Mucosa of stomach (tissue), 1 donor: ENCODE data around the gene TENM3.

Source experiments
- H3K27me3 ChIP-seq: one replicate; pipeline ENCODE4 v1.7.0; 2013; ENCODE audit warnings: mild to moderate bottlenecking, low read length; ENCODE audit not compliant: control insufficient read depth, insufficient read depth
- H3K36me3 ChIP-seq: one replicate; pipeline ENCODE4 v1.7.0; 2013; ENCODE audit warnings: low read length; ENCODE audit not compliant: control insufficient read depth, insufficient read depth
- H3K4me1 ChIP-seq: one replicate; pipeline ENCODE4 v1.7.0; 2013; ENCODE audit warnings: mild to moderate bottlenecking, low read length; ENCODE audit not compliant: control insufficient read depth, insufficient read depth
- H3K4me3 ChIP-seq: one replicate; pipeline ENCODE4 v1.7.0; 2013; ENCODE audit warnings: low read length
- H3K9ac ChIP-seq: one replicate; pipeline ENCODE4 v1.7.0; 2013; ENCODE audit warnings: mild to moderate bottlenecking, low read length, moderate library complexity
- H3K9me3 ChIP-seq: one replicate; pipeline ENCODE4 v1.7.0; 2013; ENCODE audit warnings: mild to moderate bottlenecking, low read length, moderate library complexity; ENCODE audit not compliant: control insufficient read depth
- donor health status: Pancreatic carcinoma.

TENM3 gene

GRCh38 chr4:182758273-182758672 lies 515.1 kb downstream of the TENM3 start:
- H3K9me3 ChIP-seq, result no peaks in the 10 kb centered on the region
- no peaks in the 10 kb centered on the region for H3K36me3 ChIP-seq
- no peak overlapping the region for H3K4me3 ChIP-seq
- no peaks in the 10 kb centered on the region for H3K4me1 ChIP-seq
- H3K27me3 ChIP-seq, result no peaks in the 10 kb centered on the region
- H3K9ac ChIP-seq, result no peak overlapping the region

DNA sequence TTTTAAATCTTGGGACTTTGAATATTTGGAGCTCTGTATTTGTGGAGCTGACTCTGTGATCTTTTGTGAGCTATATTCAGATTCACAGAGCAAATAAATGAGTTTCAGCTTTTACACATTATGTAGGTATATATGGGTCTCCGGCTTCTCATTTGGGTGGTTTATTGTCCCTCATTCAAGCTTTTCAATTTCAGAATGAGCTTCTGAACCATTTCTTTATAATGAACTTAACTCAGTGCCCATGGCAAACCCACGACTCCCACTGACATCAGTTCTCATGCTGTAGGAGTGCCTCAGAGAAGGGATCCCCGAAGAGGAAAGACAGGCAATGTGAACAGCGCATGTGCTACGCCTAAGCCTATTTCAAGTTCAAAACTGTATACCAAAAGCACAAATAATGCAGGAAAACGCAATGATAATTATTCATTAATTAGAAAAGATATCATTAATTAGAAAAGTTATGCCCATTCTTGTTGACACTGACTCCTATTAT lies 517.4 kb downstream of the TENM3 start:
- Histone ChIP-seq H3K4me1 (no peaks in the 10 kb centered on the region), H3K4me3 (no peak overlapping the region), H3K36me3 (no peaks in the 10 kb centered on the region), H3K27me3 (no peaks in the 10 kb centered on the region), H3K9ac (no peak overlapping the region), H3K9me3 (no peaks in the 10 kb centered on the region)

- Histone ChIP-seq H3K4me1 (no peaks in the 10 kb centered on the region), H3K9me3 (no peaks in the 10 kb centered on the region), H3K27me3 (no peaks in the 10 kb centered on the region), H3K4me3 (no peak overlapping the region), H3K9ac (no peak overlapping the region), H3K36me3 (no peaks in the 10 kb centered on the region)
These were observed 520.9 kb downstream of the TENM3 start for GRCh38 chr4:182764137-182764536.

- Histone ChIP-seq H3K27me3 (no peaks in the 10 kb centered on the region), H3K9me3 (no peaks in the 10 kb centered on the region), H3K36me3 (no peaks in the 10 kb centered on the region), H3K4me3 (no peak overlapping the region), H3K4me1 (no peaks in the 10 kb centered on the region), H3K9ac (no peak overlapping the region)
These were observed 521.4 kb downstream of the TENM3 start for GRCh38 chr4:182764642-182765041.

GRCh38 chr4:182765987-182766856 lies 523.0 kb downstream of the TENM3 start:
- no peak overlapping the region for H3K9ac ChIP-seq

GRCh38 chr4:182766857-182767250 lies 523.7 kb downstream of the TENM3 start:
- Histone ChIP-seq H3K36me3 (no peaks in the 10 kb centered on the region), H3K4me3 (no peak overlapping the region), H3K4me1 (no peaks in the 10 kb centered on the region), H3K27me3 (no peaks in the 10 kb centered on the region), H3K9ac (no peak overlapping the region), H3K9me3 (no peaks in the 10 kb centered on the region)

More at GRCh38 chr4:182765987-182766856, 523.0 kb downstream of the TENM3 start:
- no peaks in the 10 kb centered on the region for H3K4me1 ChIP-seq
- H3K36me3 ChIP-seq, result no peaks in the 10 kb centered on the region
- no peaks in the 10 kb centered on the region for H3K27me3 ChIP-seq
- H3K9me3 ChIP-seq, result no peaks in the 10 kb centered on the region
- no peak overlapping the region for H3K4me3 ChIP-seq

GRCh38 chr4:182768838-182769237 lies 525.6 kb downstream of the TENM3 start:
- Histone ChIP-seq H3K9ac (no peak overlapping the region), H3K4me1 (no peaks in the 10 kb centered on the region), H3K36me3 (no peaks in the 10 kb centered on the region), H3K27me3 (no peaks in the 10 kb centered on the region), H3K9me3 (no peaks in the 10 kb centered on the region), H3K4me3 (no peak overlapping the region)

DNA sequence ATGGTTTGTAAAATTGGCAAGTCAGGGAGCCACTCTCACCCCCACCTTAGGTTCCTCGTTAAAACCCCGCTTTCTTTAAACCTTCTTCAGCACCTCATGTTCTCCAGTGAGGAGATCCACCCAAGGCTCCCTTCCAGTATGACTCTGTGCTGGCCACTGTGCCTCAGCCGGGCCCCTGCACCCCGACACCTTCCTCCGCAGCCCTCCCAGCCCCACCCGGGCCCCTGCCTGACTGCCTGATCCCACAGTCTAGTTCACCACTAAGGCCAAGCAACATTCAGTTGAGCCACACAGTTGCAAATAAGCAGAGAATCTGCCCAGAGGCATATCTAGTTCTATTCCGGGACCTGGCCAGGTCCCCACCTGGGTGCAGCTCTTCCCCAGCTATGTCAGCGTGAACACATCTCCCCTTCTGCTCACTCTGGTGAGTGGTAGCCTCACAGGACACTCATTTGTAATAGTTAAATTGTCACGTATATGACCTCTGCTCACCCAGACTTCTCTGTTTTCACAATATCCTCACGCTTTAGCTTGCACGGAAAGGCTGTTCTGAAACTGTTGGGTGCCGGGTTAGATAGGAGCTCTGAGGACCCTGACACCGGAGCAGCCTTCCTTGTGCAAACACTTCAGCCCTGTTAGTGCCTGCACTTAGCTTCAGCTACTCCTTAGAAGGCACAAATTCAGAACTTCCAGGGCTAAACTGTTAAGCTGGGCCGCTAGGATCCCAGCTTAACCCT lies 527.2 kb downstream of the TENM3 start:
- Histone ChIP-seq H3K4me3 (no peak overlapping the region), H3K36me3 (no peaks in the 10 kb centered on the region), H3K27me3 (no peaks in the 10 kb centered on the region), H3K9me3 (no peaks in the 10 kb centered on the region), H3K4me1 (no peaks in the 10 kb centered on the region), H3K9ac (no peak overlapping the region)

DNA sequence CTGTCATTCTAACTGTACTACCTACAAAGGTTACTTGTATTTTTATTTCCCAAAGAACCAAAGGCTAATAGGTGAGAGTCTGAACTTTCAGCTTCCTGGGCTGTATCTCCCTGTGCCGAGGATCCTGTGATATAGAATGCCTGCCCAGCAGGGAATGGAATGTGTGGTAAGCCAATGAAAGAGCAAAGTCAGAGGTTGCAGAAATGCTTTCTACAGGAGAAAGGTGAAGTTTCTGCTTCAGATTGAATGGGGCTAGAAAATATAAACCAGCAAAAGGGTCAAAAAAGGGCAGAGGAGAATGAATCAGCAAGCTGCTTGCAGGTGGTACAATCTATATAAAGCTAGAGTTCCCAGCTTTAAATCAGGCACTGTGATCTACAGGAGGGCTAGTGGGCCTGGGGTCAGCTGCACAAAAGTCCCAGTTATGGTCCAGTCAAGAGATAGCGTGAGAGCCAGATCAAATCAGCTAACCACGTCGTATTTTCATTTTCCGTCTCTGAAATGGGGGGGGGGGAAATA lies 527.9 kb downstream of the TENM3 start:
- Histone ChIP-seq H3K4me1 (no peaks in the 10 kb centered on the region), H3K4me3 (no peak overlapping the region), H3K27me3 (no peaks in the 10 kb centered on the region), H3K36me3 (no peaks in the 10 kb centered on the region), H3K9me3 (no peaks in the 10 kb centered on the region), H3K9ac (no peak overlapping the region)

- Histone ChIP-seq H3K9ac (no peak overlapping the region), H3K36me3 (no peaks in the 10 kb centered on the region), H3K9me3 (no peaks in the 10 kb centered on the region), H3K27me3 (no peaks in the 10 kb centered on the region), H3K4me1 (no peaks in the 10 kb centered on the region), H3K4me3 (no peak overlapping the region)
These were observed 531.9 kb downstream of the TENM3 start for GRCh38 chr4:182775075-182775474.

GRCh38 chr4:182776376-182777105 lies 533.3 kb downstream of the TENM3 start:
- H3K9me3 ChIP-seq, result no peaks in the 10 kb centered on the region
- H3K4me3 ChIP-seq, result no peak overlapping the region
- no peaks in the 10 kb centered on the region for H3K36me3 ChIP-seq
- no peak overlapping the region for H3K9ac ChIP-seq
- no peaks in the 10 kb centered on the region for H3K27me3 ChIP-seq
- no peaks in the 10 kb centered on the region for H3K4me1 ChIP-seq
